OCI-LY7 (cell line): ENCODE measurements around the gene FHIT. TPM values are rescaled to one million over a fixed set of nuclear protein-coding genes. Genes with fewer than 3 reads are reported as not detected.

ENCODE experiments used
- BruUV-seq: library from RNA; stranded (reverse); fragments of 400-500 nt; replicated peaks from 2 replicates; lab custom pipeline; 2021; lab: Mats Ljungman, UMichigan
- CTCF ChIA-PET: fragments of 300-600 bp; sonication (Branson Sonifier 250); formaldehyde crosslinking; loops from one replicate; lab custom pipeline; 2022; ENCODE audit warnings: antibody characterized with exemption; ENCODE audit not compliant: unreplicated experiment; lab: Charles Lee
- POLR2A ChIA-PET: fragments of 300-600 bp; sonication (Branson Sonifier 250); formaldehyde crosslinking; loops from one replicate; lab custom pipeline; 2022; ENCODE audit warnings: antibody characterized with exemption; lab: Charles Lee
- DNase-seq: peaks from one replicate; pipeline ENCODE4 v3.0.0-alpha.2; 2015; ENCODE audit warnings: low spot score
- H2AFZ ChIP-seq: fragments of 200-600 bp; sonication (generic), shearing (Covaris generic); 2 replicates; pipeline ENCODE4 v1.6.1; 2014; ENCODE audit warnings: mild to moderate bottlenecking, antibody characterized with exemption, low read length, moderate library complexity
- H3K27ac ChIP-seq: fragments of 200-600 bp; sonication (generic); 2 replicates; pipeline ENCODE4 v1.5.1; 2014; ENCODE audit warnings: mixed run types, low read depth, mild to moderate bottlenecking, moderate library complexity, low read length, inconsistent platforms; ENCODE audit not compliant: poor library complexity, severe bottlenecking
- H3K36me3 ChIP-seq: fragments of 200-600 bp; sonication (generic); 2 replicates; pipeline ENCODE4 v1.6.1; 2014; ENCODE audit warnings: mild to moderate bottlenecking, antibody characterized with exemption, low read length, moderate library complexity, mixed read lengths; ENCODE audit not compliant: insufficient read depth
- H3K4me1 ChIP-seq: fragments of 200-600 bp; sonication (generic); 2 replicates; pipeline ENCODE4 v1.5.1; 2014; ENCODE audit warnings: mild to moderate bottlenecking, low read length; ENCODE audit not compliant: insufficient read depth, poor library complexity, severe bottlenecking
- H3K4me2 ChIP-seq: fragments of 200-600 bp; sonication (generic); 2 replicates; pipeline ENCODE4 v1.6.1; 2014; ENCODE audit warnings: mild to moderate bottlenecking, low read length
- H3K4me3 ChIP-seq: fragments of 200-600 bp; sonication (generic); 2 replicates; pipeline ENCODE4 v1.5.1; 2014; ENCODE audit warnings: mild to moderate bottlenecking, low read depth, low read length; ENCODE audit not compliant: poor library complexity, severe bottlenecking
- H3K79me2 ChIP-seq: fragments of 200-600 bp; sonication (generic); 2 replicates; pipeline ENCODE4 v1.6.1; 2016; ENCODE audit warnings: low read depth, mild to moderate bottlenecking, low read length, moderate library complexity, mixed read lengths; ENCODE audit not compliant: insufficient read depth
- H3K9me2 ChIP-seq: fragments of 200-600 bp; sonication (generic); 2 replicates; pipeline ENCODE4 v1.6.1; 2016; ENCODE audit warnings: mild to moderate bottlenecking, low read length, mixed read lengths; ENCODE audit not compliant: insufficient read depth
- H3K9me3 ChIP-seq: fragments of 200-600 bp; sonication (generic); 2 replicates; pipeline ENCODE4 v1.6.1; 2014; ENCODE audit warnings: mild to moderate bottlenecking, mixed run types, low read length, mixed read lengths
- H4K20me1 ChIP-seq: fragments of 200-600 bp; sonication (generic); 2 replicates; pipeline ENCODE4 v1.6.1; 2014; ENCODE audit warnings: mild to moderate bottlenecking, antibody characterized with exemption, low read length, moderate library complexity, mixed read lengths; ENCODE audit not compliant: insufficient read depth
- CTCF ChIP-seq: fragments of 200-600 bp; sonication (generic); conservative IDR thresholded peaks from 2 replicates; pipeline ENCODE4 v1.5.1; 2014; ENCODE audit warnings: mild to moderate bottlenecking, antibody characterized with exemption, low read length, moderate library complexity, mixed read lengths
- EZH2phosphoT487 ChIP-seq: fragments of 200-600 bp; sonication (generic); IDR thresholded peaks from 2 replicates; pipeline ENCODE4 v1.6.1; 2018; ENCODE audit warnings: low read depth, borderline replicate concordance, mild to moderate bottlenecking, mixed run types, antibody characterized with exemption, low read length, moderate library complexity, mixed read lengths
- intact Hi-C: fragments of 100-400 bp; cut with micrococcal nuclease; formaldehyde crosslinking; loops from one replicate; pipeline ENCODE4 v1.10.0; 2022; ENCODE audit not compliant: unreplicated experiment
- total RNA-seq, 2 experiments: library from RNA; depleted of rRNA in 1 of 2; stranded (reverse); fragments of >200 nt in 1 of 2; shearing (Covaris generic) in 1 of 2; gene quantifications; 2 replicates each; pipeline ENCODE4 v1.2.3, GENCODE V29; 2014 to 2022

Gene FHIT
- total RNA-seq, 2 experiments from 2014 or later = 5.0 to 10.9 TPM

GRCh38 chr3:60575718-60576272 is 675.5 kb downstream of the FHIT start:
- CTCF ChIA-PET = no interaction called here
- BruUV-seq = no TSS peak
- Histone ChIP-seq H2AFZ (no peak overlapping the region), H3K9me2 (no peaks in the 10 kb centered on the region), H3K79me2 (no peaks in the 10 kb centered on the region), H4K20me1 (no peaks in the 10 kb centered on the region), H3K27ac (no peak overlapping the region), H3K4me3 (no peak overlapping the region), H3K4me1 (peaks cover 5% of the 10 kb centered on the region), H3K36me3 (no peaks in the 10 kb centered on the region), H3K4me2 (no peak overlapping the region), H3K9me3 (no peaks in the 10 kb centered on the region)
- intact Hi-C loops = no loop called here
- POLR2A ChIA-PET = no interaction called here
- DNase-seq = no peak
- TF ChIP-seq EZH2phosphoT487 (no peak), CTCF (no peak)

GRCh38 chr3:60574046-60574769 is 677.0 kb downstream of the FHIT start:
- no peak for TF ChIP-seq CTCF
- TF ChIP-seq EZH2phosphoT487 = no peak
- no peaks in the 10 kb centered on the region for H4K20me1 ChIP-seq
- no peaks in the 10 kb centered on the region for H3K79me2 ChIP-seq
- H2AFZ ChIP-seq = no peak overlapping the region
- no peak overlapping the region for H3K4me3 ChIP-seq
- H3K9me3 ChIP-seq = no peaks in the 10 kb centered on the region
- CTCF ChIA-PET = no interaction called here
- H3K27ac ChIP-seq = no peak overlapping the region
- H3K36me3 ChIP-seq = no peaks in the 10 kb centered on the region
- H3K9me2 ChIP-seq = no peaks in the 10 kb centered on the region
- no peak for DNase-seq
- POLR2A ChIA-PET = interaction anchor here (1.8 kb wide), 1 partner anchor 16 kb away, joined by 6 read pairs; no protein-coding TSS in a partner anchor
- no TSS peak for BruUV-seq
- peaks cover 5% of the 10 kb centered on the region for H3K4me1 ChIP-seq
- no peak overlapping the region for H3K4me2 ChIP-seq
- intact Hi-C loops = no loop called here

GRCh38 chr3:60573494-60573893 is 677.8 kb downstream of the FHIT start:
- ChIA-PET CTCF (no interaction called here), POLR2A (no interaction called here)
- no peak overlapping the region for H3K4me2 ChIP-seq
- no peaks in the 10 kb centered on the region for H3K36me3 ChIP-seq
- no peaks in the 10 kb centered on the region for H3K79me2 ChIP-seq
- no peaks in the 10 kb centered on the region for H3K9me3 ChIP-seq
- peaks cover 5% of the 10 kb centered on the region for H3K4me1 ChIP-seq
- TF ChIP-seq CTCF (no peak), EZH2phosphoT487 (no peak)
- BruUV-seq = no TSS peak
- H3K4me3 ChIP-seq = no peak overlapping the region
- no peaks in the 10 kb centered on the region for H3K9me2 ChIP-seq
- H2AFZ ChIP-seq = no peak overlapping the region
- H4K20me1 ChIP-seq = no peaks in the 10 kb centered on the region
- no peak for DNase-seq
- intact Hi-C loops = no loop called here
- no peak overlapping the region for H3K27ac ChIP-seq
